NCI-H748 treated with DMSO at 0.1 percent for 48 hours (cell line): ENCODE data around the gene STK32A.

Source experiments
- DNase-seq: peaks from one replicate; lab custom pipeline; 2025; lab: John Stamatoyannopoulos, UW

STK32A gene

DNA sequence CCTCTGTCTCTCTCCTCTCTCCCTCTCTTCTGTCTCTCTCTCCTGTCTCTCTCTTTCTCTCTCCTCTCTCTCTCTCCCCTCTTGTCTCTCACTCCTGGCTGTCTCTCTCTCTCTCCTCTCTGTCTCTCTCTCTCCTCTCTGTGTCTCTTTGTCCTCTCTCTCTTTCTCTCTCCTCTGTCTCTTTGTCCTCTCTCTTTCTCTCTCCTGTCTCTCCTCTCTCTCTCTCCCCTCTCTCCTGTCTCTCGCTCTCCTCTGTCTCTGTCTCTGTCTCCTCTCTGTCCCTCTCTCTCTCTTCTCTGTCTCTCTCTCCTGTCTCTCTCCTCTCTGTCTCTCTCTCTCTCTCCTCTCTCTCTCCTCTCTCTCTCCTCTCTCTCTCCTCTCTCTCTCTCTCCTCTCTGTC, 25.0 kb downstream of the STK32A start:
- DNase-seq = no peak

DNA sequence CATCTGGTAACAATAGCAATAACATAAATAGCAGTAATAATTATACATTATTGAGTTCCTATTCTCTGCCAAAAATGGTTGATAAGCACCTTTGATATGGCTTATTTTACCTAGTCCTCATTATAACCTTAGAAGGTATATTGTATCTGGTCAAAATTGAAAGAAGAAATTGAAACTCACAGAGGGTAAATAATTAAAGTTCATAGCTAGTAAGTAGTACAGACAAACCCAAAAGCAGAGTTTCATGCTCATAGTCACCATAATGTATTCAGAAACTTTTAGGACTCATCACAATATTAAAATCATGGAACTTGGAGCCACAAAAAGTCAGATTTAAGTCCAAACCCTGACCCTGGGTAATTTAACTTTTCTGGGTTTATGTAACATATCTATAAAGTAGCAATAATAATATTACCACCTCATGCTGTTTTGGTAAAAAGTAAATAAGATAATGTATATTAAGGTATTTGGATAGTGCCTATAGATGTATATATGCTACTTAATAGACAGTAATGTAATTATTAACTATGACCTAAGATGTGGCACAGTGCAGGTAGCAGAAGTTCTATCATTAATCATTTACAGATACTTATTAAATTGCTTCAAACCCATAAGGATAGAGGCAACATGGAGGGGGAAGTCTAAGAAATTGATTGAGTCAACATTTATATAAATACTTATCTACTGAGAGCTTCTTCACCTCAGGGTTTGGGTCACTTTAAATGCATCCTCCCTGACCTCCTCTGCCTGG, 32.4 kb downstream of the STK32A start:
- DNase-seq = no peak

DNA sequence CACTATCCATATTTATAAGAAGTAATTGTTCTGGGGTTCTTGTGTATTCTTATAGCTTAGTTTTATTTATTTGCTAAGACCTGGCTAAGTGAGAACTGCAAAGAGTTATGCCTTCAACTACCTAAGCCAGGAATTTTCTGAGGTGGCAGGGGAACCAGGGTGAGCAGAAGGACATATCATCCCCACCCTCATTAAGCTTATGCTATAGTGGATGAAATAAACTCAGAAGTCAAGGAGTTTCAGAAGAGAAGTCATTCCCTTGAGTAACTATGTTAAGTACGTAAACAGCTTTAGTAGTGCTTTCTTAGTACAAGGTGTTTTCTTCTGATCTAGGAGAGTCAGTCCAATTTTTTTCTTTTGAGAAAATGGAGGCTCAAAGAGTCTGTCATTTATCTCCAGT, 41.7 kb downstream of the STK32A start:
- no peak for DNase-seq

DNA sequence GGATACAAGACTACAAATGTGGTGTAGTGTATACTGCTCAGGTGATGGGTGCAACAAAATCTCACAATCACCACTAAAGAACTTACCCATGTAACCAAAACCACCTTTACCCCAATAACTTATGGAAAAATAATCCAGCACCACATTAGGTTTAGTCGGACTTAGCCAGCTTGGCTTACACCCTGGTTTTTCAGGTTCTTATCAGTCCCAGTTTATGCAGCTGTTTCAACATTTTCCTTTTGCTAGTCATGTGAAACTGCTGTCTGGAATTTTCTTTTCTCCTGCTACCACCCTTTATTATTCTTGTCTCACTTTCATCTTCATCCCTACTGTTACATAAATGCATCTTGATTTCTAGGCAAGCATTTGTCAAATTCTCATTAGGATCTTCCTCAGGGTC, 51.5 kb downstream of the STK32A start:
- no peak for DNase-seq

DNA sequence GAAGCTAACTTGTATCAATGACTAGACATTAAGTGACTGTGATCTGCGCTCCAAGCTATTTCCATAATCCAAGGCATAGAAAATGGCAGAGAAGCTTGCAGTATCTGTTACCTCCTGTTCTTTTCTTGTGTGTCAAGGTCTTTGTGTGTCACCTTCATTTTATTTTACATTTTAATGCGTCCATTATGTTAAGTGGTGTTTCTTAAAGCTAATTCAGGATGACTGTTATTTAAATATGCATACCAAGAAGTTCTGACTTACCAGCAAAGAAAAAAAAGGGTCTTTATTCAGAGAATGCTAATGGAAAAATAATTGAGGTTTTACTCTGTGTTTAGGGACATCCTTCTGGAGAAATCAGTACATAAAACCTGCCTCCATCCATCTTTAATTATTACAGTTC, 52.3 kb downstream of the STK32A start:
- no peak for DNase-seq

DNA sequence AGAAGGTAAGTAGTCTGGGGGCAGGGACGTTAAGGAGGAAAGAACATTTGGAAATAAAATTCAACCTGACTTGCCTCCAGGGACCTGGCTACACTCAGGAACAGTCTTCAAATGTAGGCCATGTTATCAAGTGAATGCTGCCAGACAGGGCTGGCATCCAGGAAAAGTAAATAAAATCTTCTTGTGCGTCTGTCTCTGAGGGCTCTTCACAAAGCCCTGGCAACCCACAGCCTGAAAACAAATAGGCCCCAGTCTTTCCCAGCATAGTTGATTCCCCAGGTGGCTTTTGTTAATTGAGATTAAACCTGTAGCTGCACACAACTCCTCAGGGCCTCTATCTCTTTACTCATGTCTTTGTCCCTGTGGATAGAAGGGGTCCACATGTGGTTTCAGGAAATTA, 55.4 kb downstream of the STK32A start:
- peak; percentile 88 for DNase-seq

DNA sequence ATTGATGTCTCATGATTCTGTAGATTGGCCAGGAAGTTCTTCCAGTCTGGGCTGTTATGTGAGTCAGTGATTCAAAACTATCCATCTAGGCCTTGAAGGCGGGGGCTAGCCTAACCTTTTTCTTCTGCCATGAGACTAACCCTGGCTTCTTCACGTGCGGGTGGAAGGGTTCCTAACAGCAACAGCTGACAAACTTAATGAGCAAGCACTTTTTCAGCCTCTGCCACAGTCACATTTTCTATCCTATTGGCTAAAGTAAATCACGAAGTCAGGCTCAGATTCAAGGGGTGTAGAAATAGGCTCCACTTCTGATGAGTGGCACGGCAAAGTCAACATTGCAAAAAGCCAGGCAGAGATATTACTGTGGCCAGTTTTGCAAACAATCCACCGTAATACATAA, 68.4 kb downstream of the STK32A start:
- DNase-seq = no peak

DNA sequence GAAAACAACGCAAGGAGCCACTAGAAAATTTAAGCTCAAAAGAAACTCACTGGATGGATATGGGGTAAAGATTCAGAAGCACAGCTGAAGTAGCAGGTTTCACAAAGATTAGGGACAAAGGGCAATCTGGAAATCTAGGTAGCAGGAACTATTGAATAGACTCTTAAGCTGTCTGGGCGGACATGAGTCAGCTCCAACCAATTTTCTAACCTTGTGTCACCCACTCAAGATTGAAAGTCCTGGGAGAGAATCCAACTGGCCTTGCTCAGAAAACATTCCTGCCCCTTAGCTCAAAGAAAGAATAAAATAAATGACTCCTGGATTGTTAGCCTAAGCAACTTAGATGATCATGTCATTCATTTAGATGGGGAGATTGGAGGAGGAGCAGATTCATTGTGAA, 69.2 kb downstream of the STK32A start:
- DNase-seq = no peak

DNA sequence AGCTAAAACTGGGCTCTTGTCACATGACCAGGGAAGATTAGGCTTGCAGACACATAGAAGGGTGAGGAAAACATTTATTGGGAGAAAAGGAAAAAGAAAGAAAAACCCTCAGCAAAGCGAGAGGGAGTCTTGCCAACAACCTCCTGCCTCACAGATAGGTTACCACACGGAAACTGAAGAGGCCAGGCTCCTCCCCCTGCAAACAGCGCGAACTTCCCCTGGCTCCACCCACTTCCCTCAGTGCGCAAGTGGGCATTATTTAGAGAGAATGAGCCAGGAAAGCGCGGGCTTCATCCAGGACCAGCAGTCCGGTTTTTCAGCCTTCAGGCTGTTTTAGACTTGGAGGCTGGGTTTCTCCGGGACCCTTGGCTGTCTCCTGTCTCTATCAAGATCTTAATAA, 70.3 kb downstream of the STK32A start:
- DNase-seq = no peak

DNA sequence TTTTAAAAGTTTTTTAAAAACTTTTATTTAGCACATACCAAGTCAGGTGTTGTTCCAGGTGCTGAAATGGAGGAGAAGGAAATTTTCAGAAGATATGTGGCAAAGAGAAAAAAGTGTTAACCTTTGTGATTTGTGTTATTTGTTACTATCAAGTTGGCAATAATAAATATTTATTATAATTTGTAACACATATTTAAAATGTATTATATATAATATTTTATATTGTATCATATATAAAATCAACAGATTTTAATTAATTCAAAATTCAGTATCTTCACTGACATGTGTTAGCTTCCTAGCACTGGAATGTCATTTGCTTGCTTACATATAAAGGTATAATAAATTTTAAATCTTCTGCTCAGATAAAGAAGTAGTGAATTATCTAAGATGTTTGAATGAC, 71.5 kb downstream of the STK32A start:
- no peak for DNase-seq

DNA sequence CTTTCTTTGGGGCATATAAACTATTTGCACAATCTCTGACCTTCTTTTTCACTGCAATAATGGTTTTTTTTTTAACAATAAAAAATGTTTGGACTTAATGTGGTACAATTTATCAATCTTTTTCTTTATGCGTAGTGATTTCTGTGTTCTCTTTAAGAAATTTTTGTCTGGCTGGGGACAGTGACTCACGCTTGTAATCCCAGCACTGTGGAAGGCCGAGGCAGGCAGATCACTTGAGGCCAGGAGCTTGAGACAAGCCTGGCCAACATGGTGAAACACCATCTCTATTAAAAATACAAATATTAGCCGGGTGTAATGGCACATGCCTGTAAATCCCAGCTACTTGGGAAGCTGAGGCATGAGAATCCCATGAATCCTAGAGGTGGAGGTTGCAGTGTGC, 72.3 kb downstream of the STK32A start:
- DNase-seq = no peak

DNA sequence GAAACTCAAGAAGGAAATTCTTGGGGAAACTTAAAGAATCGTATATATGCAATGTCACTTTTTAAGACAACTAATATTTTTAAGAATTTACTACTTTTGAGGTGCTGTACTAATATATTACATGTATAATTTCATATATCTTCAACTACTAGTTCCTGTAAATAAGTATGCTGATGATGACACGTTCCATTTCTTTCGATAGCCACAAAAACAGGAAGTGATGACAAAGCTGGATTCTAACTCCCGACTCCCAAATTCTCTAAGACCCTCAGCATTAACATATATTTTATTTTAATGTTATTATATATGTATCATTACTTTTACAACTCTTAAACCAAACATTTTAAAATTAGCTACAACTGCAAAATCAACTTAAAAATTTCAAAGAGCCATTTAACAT, 74.8 kb downstream of the STK32A start:
- no peak for DNase-seq

DNA sequence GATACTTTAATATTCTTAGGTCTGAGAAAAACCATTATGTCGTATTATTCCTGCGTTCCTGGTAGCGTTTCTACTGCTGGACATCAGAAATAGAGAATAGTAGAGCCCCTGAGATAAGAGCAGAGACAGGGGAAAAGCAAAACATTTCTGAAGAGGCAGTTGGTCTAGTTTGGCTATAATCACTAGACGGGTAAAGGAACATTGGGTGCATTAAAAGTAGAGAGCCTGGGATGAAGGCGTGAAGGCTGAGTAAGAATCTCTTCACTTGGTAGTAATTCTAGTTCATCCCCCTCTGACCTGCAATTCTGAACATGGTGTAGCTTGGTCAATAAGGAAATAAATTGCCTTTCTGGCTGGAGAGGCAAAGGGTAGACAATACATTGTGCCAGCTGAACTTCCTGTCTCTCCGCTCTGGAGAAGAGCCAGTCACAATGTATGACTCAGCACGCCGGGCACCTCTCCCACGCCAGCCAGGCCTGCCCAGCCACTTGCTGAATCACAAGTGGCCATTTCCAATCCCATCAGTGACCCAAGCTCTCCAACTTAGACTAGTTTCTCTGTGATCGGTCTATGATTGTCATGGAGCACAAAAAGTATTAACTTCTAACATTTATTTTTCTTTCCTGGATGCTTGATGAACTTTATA, 75.4 kb downstream of the STK32A start:
- peak; percentile 65 for DNase-seq

DNA sequence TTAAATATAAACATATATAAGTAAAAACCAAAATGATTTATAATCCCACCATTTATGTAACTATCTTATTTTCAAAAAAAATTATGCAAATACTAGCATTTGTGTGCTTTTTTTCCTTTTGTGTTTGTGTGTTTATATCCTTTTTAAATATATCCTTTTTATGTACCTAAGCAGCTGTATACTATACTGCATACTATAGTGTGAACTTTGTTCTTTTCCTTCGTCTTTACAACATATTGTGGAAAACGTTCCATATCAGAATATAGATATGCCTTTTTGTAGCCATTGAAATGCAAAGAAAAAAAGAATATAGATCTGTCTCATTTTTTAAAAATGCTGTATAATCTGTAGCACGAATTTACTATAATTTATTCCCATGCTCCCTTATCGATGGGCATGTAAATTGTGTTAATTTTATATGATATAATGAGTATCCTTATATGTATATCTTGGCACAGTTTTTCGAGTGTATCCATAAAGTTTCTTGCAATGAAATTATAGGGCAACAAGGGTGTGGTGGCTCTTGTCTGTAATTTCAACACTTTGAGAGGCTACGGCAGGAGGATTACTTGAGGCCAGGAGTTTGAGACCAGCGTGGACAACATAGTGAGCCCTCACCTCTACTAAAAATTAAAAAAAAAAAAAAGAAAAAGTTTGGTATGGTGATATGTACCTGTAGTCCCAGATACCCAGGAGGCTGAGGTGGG, 83.3 kb downstream of the STK32A start:
- no peak for DNase-seq

DNA sequence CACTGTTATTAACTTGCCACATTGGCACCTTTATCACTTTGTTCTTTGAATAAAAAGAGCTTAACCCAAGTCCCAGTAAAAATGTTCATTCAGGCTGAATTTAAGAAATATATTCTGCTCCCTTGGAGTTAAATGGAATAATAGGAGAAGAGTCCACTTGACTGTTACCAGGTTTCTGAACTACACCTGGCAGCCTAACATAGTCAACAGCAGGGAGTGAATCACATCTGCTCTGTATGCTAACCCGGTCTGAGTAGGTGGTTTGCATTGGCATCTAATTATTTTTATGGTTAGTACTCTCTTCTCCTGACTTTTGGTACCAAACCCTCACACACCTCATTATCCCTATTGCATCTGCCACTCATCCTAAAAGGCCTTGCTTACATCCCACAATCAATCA, 86.7 kb downstream of the STK32A start:
- DNase-seq = no peak

DNA sequence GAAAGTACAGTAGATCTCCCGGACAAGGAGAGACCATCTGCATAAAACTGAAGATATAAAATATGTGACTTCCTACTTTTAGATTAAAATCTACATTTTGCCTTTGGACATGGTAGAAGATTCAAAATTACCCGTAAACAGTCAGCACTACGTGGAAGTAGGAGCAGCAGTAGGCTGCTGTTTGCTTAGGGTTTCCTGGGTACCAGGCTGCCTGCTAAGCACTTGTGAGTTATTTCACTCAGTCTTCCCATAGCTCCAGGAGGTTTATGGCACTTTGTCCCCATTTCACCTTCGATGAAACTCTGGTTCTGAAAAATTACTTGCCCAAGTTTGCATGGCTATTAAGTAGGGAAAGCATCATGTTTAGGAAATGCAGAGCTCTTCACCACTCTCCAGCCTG, 92.6 kb downstream of the STK32A start:
- no peak for DNase-seq

DNA sequence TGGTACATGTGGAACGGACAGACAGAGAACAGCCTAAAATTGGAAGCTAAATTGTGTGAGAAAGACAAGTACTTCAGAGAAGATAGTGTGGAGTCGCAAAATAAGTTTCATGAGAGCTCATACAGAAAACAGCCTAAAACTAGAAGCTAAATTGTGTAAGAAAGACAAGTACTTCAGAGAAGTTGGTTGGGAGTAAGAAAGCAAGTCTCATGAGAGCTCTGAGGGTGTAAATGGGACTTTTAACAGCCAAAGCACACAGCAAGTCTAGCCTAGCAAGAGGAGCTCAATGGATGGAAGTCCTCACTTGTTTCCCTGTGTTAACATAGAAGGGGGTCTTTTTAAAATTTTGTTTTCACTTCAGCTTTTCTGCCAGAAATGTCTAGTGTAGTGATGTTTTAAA, 93.1 kb downstream of the STK32A start:
- no peak for DNase-seq

DNA sequence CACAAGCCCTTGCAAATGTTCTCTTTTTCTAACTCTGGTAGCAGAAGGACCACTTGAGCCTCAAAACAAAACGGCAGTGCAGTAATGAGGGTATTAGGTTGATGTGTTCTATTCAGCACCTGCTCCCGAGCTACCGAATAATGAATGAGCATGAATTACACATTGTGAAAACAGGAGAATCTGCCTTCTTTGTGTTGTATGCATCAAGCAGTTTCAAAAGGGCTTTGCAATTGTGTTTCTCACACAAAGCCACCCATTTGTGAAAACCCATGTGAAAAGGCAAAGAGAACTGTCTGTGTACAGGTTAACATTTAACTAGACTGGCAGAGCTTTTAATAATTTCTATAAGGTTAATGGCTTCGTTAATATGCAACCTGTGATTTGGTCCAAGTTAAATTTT, 97.8 kb downstream of the STK32A start:
- peak; percentile 87 for DNase-seq

DNA sequence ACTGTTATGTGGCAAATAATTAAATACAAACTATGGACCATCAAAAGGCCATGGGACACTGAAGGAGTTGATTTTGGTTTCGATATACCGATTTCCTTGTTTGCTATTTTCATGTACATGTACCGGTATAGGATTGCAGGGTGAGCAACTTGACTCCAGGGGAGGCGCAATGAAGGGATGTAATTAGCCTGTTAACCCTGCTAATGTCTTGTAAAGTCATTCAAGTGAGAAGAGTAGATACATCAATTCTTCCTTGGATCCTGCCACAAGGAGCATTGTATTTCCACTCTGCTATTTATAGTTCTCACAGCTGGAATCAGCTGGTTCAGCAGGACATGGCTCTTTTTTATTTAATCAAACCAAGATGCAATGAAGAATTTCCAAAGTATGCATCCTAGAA, 102.0 kb downstream of the STK32A start:
- DNase-seq = no peak

DNA sequence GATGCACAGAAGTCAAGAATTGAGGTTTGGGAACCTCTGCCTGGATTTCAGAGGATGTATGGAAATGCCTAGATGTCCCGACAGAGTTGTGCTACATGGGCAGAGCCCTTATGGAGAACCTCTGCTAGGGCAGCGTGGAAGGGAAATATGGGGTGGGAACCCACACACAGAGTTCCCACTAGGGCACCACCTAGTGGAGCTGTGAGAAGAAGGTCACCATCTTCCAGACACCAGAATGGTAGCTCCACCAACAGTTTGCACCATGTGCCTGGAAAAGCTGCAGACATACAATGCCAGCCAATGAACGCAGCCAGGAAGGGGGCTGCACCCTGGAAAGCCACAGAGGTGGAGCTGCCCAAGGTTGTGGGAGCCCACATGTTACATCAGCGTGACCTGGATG, 104.5 kb downstream of the STK32A start:
- no peak for DNase-seq

DNA sequence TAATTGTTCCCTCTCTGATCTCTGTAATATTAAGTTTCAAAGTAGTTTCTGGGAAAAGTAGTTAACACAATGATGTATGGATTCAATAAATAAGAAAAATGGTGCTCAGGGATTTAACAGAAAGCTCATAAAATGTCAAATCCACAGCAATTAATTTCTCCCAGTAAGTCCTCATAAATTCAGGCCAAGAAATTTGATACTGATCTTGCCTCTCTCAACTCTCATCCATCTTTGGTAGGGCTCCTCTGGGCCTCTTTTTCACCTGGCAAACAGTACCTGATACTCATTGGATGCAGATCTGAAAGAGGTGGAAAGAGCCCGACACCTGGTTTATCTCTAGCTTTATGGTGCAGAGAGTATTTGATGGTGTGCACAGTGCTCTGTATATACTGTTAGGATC, 106.1 kb downstream of the STK32A start:
- no peak for DNase-seq

DNA sequence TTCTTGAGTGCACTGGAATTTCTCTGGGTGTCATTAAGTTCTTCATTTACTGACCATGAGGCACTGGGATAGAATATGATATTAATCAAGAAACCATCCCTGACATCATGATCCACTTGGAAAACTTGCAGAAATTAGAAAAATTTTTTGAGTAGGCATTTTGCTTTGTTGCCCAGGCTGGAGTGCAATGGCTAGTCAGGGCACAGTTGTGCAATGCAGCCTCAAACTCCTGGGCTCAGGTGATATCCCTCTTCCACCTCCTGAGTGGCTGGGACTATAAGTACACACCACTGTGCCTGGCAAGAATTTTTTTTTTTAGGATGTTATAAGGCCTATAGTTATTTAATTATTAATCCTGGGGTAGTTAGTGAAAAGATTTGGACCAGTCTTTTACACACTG, 106.5 kb downstream of the STK32A start:
- no peak for DNase-seq

DNA sequence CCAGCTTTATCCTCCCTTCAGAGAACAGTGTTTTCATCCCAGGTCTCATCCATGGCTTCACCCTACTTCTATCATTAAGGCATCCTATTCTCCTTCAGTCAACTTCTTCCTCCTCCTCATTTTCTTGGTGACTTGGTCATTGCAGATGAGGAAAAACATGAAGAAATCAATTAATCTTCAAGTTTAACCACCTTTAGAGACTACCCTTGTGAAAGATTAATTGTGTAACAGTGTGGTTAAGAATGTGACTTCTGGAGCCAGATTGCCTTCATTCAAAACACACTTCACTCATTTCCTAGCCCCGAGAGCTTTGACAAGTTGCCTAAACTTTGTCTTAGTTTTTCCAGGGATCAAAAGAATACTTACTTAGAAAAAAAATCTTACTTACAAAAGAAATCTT, 110.0 kb downstream of the STK32A start:
- no peak for DNase-seq
